LNCaP clone FGC (cell line): ENCODE measurements around the gene PIBF1.
"Not testable (repeated sequence)": the region's sequence is repeated elsewhere in the genome, so short reads cannot be mapped to it uniquely, and the experiment has no call there.

ENCODE experiments used
- DNase-seq: peaks from one replicate; pipeline ENCODE4 v3.0.0-alpha.2; 2011; ENCODE audit warnings: low read depth
- H3K4me3 ChIP-seq: 2 replicates; pipeline ENCODE4 v1.5.1; 2011; ENCODE audit warnings: mild to moderate bottlenecking, low read depth, low read length, control low read depth
- TF ChIP-seq, protein P1 (sequence below): IDR thresholded peaks from 2 replicates; pipeline ENCODE4 v1.5.1; 2012; ENCODE audit warnings: mild to moderate bottlenecking; ENCODE audit not compliant: control insufficient read depth, insufficient read depth; ENCODE audit errors: extremely low read depth

Gene PIBF1

DNA sequence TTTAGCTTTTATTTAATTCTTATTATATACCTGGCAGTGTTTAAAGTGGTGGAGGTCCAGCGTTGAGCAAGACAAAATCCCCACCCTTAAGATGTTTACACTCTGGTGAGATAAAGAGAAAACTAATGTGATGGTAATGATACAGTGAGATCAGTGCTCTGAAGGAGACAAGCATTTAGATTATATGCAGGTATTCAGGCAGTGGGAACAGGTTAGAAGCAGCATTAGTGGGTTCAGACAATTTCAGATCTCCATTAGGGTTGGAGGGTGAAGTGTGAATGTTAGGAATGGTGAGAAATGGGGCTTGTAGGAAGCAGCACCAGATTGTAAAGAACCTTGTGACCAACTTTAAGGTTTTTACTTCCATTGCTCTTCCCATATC, 39.0 kb downstream of the PIBF1 start:
- no peak overlapping the region for H3K4me3 ChIP-seq
- DNase-seq = no peak
- TF ChIP-seq, protein P1, sequence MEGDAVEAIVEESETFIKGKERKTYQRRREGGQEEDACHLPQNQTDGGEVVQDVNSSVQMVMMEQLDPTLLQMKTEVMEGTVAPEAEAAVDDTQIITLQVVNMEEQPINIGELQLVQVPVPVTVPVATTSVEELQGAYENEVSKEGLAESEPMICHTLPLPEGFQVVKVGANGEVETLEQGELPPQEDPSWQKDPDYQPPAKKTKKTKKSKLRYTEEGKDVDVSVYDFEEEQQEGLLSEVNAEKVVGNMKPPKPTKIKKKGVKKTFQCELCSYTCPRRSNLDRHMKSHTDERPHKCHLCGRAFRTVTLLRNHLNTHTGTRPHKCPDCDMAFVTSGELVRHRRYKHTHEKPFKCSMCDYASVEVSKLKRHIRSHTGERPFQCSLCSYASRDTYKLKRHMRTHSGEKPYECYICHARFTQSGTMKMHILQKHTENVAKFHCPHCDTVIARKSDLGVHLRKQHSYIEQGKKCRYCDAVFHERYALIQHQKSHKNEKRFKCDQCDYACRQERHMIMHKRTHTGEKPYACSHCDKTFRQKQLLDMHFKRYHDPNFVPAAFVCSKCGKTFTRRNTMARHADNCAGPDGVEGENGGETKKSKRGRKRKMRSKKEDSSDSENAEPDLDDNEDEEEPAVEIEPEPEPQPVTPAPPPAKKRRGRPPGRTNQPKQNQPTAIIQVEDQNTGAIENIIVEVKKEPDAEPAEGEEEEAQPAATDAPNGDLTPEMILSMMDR = no peak

DNA sequence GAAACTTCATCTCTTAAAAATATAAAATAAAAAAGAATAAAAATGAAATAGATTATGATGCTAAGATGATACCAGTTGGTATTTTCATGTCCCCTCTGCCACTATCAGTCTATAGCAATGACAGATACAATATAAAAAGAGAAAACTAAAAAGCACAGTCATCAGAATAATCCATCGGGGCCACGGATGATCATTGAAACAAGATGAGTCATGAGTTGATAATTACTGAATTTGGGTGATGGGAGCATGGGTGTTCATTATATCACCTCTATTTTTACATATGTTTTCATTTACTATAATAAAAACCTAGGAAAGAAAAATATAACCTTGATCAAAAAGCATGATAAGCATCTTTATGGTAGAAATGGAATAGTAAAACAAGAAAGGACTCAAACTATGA, 41.1 kb downstream of the PIBF1 start:
- no peak for DNase-seq
- no peak overlapping the region for H3K4me3 ChIP-seq
- TF ChIP-seq, protein P1 = no peak

DNA sequence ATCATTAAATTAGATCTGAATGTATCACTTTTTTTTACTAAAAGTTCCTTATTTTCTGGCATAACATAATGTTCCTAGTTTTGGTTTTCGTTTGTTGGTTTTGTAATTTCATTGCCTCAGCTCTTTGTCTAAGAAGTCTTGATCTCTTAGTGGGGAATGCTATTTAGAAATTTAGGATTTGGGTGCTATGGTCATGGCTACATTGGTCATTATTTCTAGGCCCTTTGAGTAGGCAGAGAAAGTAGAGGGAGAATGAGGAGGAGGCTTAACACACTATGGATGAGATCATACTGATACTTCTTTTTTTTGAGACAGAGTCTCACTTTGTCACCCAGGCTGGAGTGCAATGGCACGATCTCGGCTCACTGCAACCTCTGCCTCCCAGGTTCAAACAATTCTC, 41.8 kb downstream of the PIBF1 start:
- TF ChIP-seq, protein P1 = no peak
- DNase-seq = no peak
- H3K4me3 ChIP-seq = no peak overlapping the region

DNA sequence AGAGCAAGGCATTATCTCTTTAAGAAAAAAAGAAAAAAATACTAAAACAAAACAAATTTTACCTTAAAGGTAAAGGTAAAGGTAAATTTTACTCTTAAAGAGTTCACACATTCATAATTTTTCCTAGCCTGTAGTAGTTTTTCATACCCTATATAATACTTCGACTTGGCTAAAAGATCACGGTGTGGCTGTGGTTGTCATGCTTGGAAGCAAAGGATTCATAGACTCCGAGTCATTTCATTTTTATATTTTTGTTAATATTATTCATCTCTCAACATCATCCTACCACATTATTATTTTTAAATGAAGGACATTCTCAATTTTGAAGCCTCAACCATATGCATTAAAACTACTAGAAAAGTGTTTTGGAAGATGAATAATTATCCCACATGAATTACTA, 52.7 kb downstream of the PIBF1 start:
- H3K4me3 ChIP-seq = no peak overlapping the region
- DNase-seq = no peak
- TF ChIP-seq, protein P1 = no peak

DNA sequence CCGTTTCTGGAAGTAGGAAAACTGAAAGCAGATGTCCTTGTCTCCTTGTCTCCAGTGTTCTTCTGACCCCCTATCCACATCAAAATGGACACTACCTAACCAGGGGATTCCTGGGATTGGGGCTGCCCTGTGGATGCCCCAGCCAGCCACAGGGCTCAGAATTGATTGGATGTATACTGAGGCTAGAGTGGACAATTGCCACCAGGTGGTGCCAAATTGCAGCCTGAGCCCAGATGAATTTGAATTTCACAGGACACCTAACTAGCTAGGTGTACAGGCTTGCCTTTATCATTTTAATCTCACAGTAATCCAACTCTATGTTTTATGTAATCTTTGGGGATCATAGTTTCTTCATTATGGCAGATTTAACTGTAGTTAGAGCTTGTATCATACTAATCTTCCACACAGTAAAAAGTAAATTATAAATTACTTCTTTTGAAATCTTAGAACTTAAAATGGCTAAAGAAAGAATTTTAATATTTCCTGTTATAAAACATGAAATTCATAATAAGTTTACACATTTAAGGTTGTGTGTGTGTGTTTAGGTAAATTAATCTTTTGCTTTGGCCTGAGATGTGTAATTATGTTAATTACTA, 58.0 kb downstream of the PIBF1 start:
- DNase-seq = peak; percentile 14
- H3K4me3 ChIP-seq = no peak overlapping the region
- TF ChIP-seq, protein P1 = peak; percentile 53

DNA sequence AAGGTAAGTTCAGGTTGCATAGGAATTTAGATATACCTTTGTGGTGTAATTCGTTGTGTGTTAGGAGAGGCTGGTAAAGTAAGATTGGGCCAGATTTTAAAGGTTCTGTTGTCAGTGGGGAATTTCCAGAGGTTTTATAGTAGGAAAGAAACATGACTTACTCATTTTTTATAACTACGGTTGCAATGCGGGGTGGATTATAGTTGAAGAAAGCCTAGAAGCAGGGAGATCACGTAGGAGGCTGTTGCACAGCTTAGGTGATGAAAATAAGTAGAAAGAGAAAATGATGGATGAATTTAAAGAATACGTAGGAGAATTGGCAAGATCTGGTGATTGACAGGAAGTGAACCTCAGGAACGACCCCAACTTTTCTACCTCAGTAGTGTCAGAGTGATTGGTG, 61.1 kb downstream of the PIBF1 start:
- H3K4me3 ChIP-seq = no peak overlapping the region
- no peak for DNase-seq
- TF ChIP-seq, protein P1 = no peak

DNA sequence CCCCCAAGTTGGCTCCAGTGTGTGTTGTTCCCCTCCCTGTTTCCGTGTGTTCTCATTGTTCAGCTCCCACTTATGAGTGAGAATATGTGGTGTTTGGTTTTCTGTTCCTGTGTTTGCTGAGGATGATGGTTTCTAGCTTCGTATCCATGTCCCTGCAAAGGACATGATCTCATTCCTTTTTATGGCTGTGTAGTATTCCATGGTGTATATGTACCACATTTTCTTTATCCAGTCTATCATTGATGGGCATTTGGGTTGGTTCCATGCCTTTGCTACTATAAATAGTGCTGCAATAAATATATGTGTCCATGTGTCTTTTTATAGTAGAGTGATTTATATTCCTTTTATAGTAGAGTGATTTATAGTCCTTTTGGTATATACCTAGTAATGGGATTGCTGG, 63.2 kb downstream of the PIBF1 start:
- not testable (repeated sequence) for DNase-seq, H3K4me3 ChIP-seq
